ENCODE measurements around the gene B9D2.
"Not testable (repeated sequence)": the region's sequence is repeated elsewhere in the genome, so short reads cannot be mapped to it uniquely, and the experiment has no call there.

Gene B9D2

GRCh38 chr19:41371541-41371940 is 7.6 kb upstream of the B9D2 start:
- TF ChIP-seq, protein P1, sequence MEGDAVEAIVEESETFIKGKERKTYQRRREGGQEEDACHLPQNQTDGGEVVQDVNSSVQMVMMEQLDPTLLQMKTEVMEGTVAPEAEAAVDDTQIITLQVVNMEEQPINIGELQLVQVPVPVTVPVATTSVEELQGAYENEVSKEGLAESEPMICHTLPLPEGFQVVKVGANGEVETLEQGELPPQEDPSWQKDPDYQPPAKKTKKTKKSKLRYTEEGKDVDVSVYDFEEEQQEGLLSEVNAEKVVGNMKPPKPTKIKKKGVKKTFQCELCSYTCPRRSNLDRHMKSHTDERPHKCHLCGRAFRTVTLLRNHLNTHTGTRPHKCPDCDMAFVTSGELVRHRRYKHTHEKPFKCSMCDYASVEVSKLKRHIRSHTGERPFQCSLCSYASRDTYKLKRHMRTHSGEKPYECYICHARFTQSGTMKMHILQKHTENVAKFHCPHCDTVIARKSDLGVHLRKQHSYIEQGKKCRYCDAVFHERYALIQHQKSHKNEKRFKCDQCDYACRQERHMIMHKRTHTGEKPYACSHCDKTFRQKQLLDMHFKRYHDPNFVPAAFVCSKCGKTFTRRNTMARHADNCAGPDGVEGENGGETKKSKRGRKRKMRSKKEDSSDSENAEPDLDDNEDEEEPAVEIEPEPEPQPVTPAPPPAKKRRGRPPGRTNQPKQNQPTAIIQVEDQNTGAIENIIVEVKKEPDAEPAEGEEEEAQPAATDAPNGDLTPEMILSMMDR (conservative IDR thresholded peaks at IDR 0.05) = no peak

DNA sequence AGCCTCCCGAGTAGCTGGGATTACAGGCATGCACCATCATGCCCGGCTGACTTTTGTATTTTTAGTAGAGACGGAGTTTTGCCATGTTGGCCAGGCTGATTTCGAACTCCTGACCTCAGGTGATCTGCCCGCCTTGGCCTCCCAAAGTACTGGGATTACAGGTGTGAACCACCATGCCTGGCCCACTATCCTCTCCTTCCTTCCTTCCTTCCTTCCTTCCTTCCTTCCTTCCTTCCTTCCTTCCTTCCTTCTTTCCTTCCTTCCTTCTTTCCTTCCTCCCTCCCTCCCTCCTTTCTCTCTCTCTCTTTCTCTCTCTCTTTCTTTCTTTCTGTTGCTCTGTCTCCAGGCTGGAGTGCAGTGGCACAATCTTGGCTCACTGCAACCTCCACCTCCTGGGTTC is 7.2 kb upstream of the B9D2 start:
- not testable (repeated sequence) for H3K27ac ChIP-seq

More at GRCh38 chr19:41371541-41371940, 7.6 kb upstream of the B9D2 start:
- no peak overlapping the region for H3K27ac ChIP-seq

- TF ChIP-seq, protein P1 (conservative IDR thresholded peaks at IDR 0.05) = no peak
- H3K27ac ChIP-seq = no peak overlapping the region
Measured at GRCh38 chr19:41369769-41370168, 5.8 kb upstream of the B9D2 start.

DNA sequence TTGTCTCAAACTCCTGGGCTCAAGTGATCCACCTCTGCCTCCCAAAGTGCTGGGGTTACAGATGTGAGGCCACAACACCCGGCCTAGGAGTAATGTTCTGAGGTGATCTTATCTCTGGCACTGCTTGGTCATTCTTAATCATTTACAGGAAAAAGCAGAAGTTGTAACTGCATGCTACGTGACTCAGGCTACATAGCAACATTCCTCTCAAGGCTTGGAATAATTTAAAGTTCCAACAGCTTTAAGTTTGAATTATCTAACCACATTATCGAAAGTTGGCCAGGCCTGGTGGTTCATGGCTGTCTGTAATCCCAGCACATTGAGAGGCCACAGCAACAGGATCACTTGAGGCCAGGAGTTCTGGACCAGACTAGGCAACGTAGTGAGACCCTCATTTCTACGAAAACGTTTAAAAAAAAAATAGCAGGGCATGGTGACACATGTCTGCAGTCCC is 3.9 kb upstream of the B9D2 start:
- H3K27ac ChIP-seq = no peak overlapping the region
- TF ChIP-seq, protein P1 (conservative IDR thresholded peaks at IDR 0.05) = no peak

- no peak overlapping the region for H3K27ac ChIP-seq
- TF ChIP-seq, protein P1 (conservative IDR thresholded peaks at IDR 0.05) = no peak
Measured at GRCh38 chr19:41366089-41366488, 2.1 kb upstream of the B9D2 start.

DNA sequence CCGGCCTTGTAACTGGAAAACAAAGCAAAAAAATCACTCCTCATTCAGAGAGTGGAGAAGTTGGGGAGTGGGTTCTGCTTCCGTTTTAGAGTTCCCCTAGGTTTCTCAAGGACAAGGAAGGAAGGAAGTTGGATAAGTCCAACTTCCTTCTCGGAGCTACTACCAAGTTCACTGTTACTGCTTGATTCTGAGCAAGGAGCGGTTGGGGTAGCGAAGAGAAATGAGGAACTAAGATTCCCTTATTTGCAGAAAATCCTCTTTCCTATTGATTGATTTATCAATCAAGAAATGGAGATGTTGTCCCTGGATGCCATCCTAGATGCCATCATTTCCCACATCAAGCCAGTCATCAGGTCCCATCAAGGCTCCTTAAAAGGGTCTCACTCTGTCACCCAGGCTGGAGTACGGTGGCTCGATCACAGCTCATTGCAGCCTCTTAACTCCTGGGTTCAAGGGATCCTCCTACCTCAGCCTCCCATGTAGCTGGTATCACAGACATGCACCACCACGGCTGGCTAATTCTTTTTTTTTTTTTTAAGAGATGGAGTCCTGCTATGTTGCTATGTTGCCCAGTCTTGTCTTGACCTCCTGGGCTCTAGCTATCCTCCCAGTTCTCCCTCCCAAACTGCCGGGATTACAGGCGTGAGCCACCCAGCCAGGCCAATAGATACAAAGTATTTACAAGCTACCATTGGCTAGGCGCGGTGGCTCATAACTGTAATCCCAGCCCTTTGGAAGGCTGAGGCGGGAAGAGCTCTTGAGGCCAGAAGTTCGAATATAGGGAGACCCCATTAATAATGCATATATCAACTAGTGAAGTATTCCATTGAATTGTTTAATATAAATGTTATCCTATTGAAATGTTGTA is 809 bp upstream of the B9D2 start:
- TF ChIP-seq, protein P1 (conservative IDR thresholded peaks at IDR 0.05) = no peak
- H3K27ac ChIP-seq = peak overlapping the region; percentile 87

DNA sequence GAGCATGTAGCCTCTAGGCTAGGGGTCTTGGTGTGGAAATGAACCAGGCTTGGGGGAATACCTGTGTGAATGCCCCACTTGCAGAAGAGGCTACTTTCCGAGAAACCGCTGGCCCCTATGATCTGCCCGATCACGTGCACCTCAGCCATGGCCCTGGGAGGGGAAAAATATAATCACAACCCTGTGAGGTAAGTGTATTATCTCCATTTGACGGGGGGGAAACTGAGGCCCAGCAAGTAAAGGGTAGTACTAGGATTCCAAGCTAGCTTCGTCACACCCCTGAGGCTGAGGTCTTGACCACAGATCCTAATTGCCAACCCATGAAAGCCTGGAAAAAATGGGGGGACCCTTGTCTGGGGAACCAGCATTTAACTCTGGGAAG is 587 bp downstream of the B9D2 start:
- peak overlapping the region; percentile 87 for H3K27ac ChIP-seq
- TF ChIP-seq, protein P1 (conservative IDR thresholded peaks at IDR 0.05) = no peak

All from VCaP (cell line).